OCI-LY7 (cell line): Measurements from ENCODE around the gene BCAR3. TPM values are rescaled to one million over a fixed set of nuclear protein-coding genes. Genes with fewer than 3 reads are reported as not detected.

Source experiments
- BruUV-seq: library from RNA; stranded (reverse); fragments of 400-500 nt; replicated peaks from 2 replicates; lab custom pipeline; 2021; lab: Mats Ljungman, UMichigan
- CTCF ChIA-PET: fragments of 300-600 bp; sonication (Branson Sonifier 250); formaldehyde crosslinking; loops from one replicate; lab custom pipeline; 2022; ENCODE audit warnings: antibody characterized with exemption; ENCODE audit not compliant: unreplicated experiment; lab: Charles Lee
- POLR2A ChIA-PET: fragments of 300-600 bp; sonication (Branson Sonifier 250); formaldehyde crosslinking; loops from one replicate; lab custom pipeline; 2022; ENCODE audit warnings: antibody characterized with exemption; lab: Charles Lee
- DNase-seq: peaks from one replicate; pipeline ENCODE4 v3.0.0-alpha.2; 2015; ENCODE audit warnings: low spot score
- H2AFZ ChIP-seq: fragments of 200-600 bp; sonication (generic), shearing (Covaris generic); 2 replicates; pipeline ENCODE4 v1.6.1; 2014; ENCODE audit warnings: mild to moderate bottlenecking, antibody characterized with exemption, low read length, moderate library complexity
- H3K27ac ChIP-seq: fragments of 200-600 bp; sonication (generic); 2 replicates; pipeline ENCODE4 v1.5.1; 2014; ENCODE audit warnings: mixed run types, low read depth, mild to moderate bottlenecking, moderate library complexity, low read length, inconsistent platforms; ENCODE audit not compliant: poor library complexity, severe bottlenecking
- H3K36me3 ChIP-seq: fragments of 200-600 bp; sonication (generic); 2 replicates; pipeline ENCODE4 v1.6.1; 2014; ENCODE audit warnings: mild to moderate bottlenecking, antibody characterized with exemption, low read length, moderate library complexity, mixed read lengths; ENCODE audit not compliant: insufficient read depth
- H3K4me1 ChIP-seq: fragments of 200-600 bp; sonication (generic); 2 replicates; pipeline ENCODE4 v1.5.1; 2014; ENCODE audit warnings: mild to moderate bottlenecking, low read length; ENCODE audit not compliant: insufficient read depth, poor library complexity, severe bottlenecking
- H3K4me2 ChIP-seq: fragments of 200-600 bp; sonication (generic); 2 replicates; pipeline ENCODE4 v1.6.1; 2014; ENCODE audit warnings: mild to moderate bottlenecking, low read length
- H3K4me3 ChIP-seq: fragments of 200-600 bp; sonication (generic); 2 replicates; pipeline ENCODE4 v1.5.1; 2014; ENCODE audit warnings: mild to moderate bottlenecking, low read depth, low read length; ENCODE audit not compliant: poor library complexity, severe bottlenecking
- H3K79me2 ChIP-seq: fragments of 200-600 bp; sonication (generic); 2 replicates; pipeline ENCODE4 v1.6.1; 2016; ENCODE audit warnings: low read depth, mild to moderate bottlenecking, low read length, moderate library complexity, mixed read lengths; ENCODE audit not compliant: insufficient read depth
- H3K9me2 ChIP-seq: fragments of 200-600 bp; sonication (generic); 2 replicates; pipeline ENCODE4 v1.6.1; 2016; ENCODE audit warnings: mild to moderate bottlenecking, low read length, mixed read lengths; ENCODE audit not compliant: insufficient read depth
- H3K9me3 ChIP-seq: fragments of 200-600 bp; sonication (generic); 2 replicates; pipeline ENCODE4 v1.6.1; 2014; ENCODE audit warnings: mild to moderate bottlenecking, mixed run types, low read length, mixed read lengths
- H4K20me1 ChIP-seq: fragments of 200-600 bp; sonication (generic); 2 replicates; pipeline ENCODE4 v1.6.1; 2014; ENCODE audit warnings: mild to moderate bottlenecking, antibody characterized with exemption, low read length, moderate library complexity, mixed read lengths; ENCODE audit not compliant: insufficient read depth
- CTCF ChIP-seq: fragments of 200-600 bp; sonication (generic); conservative IDR thresholded peaks from 2 replicates; pipeline ENCODE4 v1.5.1; 2014; ENCODE audit warnings: mild to moderate bottlenecking, antibody characterized with exemption, low read length, moderate library complexity, mixed read lengths
- EZH2phosphoT487 ChIP-seq: fragments of 200-600 bp; sonication (generic); IDR thresholded peaks from 2 replicates; pipeline ENCODE4 v1.6.1; 2018; ENCODE audit warnings: low read depth, borderline replicate concordance, mild to moderate bottlenecking, mixed run types, antibody characterized with exemption, low read length, moderate library complexity, mixed read lengths
- intact Hi-C: fragments of 100-400 bp; cut with micrococcal nuclease; formaldehyde crosslinking; loops from one replicate; pipeline ENCODE4 v1.10.0; 2022; ENCODE audit not compliant: unreplicated experiment
- total RNA-seq, 2 experiments: library from RNA; depleted of rRNA in 1 of 2; stranded (reverse); fragments of >200 nt in 1 of 2; shearing (Covaris generic) in 1 of 2; gene quantifications; 2 replicates each; pipeline ENCODE4 v1.2.3, GENCODE V29; 2014 to 2022

BCAR3 gene
- total RNA-seq, 2 experiments from 2014 or later: 16.3 to 24.2 TPM

GRCh38 chr1:93708734-93709481 lies 27.3 kb upstream of the BCAR3 start:
- peak overlapping the region; percentile 68; the same call in 1 of the 2 replicates for H2AFZ ChIP-seq
- H3K36me3 ChIP-seq: no peaks in the 10 kb centered on the region
- H3K27ac ChIP-seq: peak overlapping the region; percentile 98
- H3K9me3 ChIP-seq: no peaks in the 10 kb centered on the region
- ChIA-PET CTCF (interaction anchor here (0.7 to 2.1 kb wide), 5 partner anchors 21 to 1555 kb away, joined by 3 to 8 read pairs (median 3); no protein-coding TSS in a partner anchor), POLR2A (interaction anchor here (0.7 to 25.4 kb wide), 7 partner anchors 8 to 42 kb away, joined by 3 to 497 read pairs (median 12); partner anchors contain the start of gene BCAR3)
- intact Hi-C loops: loop anchor here (1.0 to 5.0 kb wide), 2 partner anchors 23 to 138 kb away; no protein-coding TSS in a partner anchor
- BruUV-seq: TSS peak; percentile 84
- peaks cover 95% of the 10 kb centered on the region for H3K4me1 ChIP-seq
- H3K79me2 ChIP-seq: no peaks in the 10 kb centered on the region
- peak; percentile 62 for DNase-seq
- no peaks in the 10 kb centered on the region for H4K20me1 ChIP-seq
- H3K4me2 ChIP-seq: peak overlapping the region; percentile 77
- no peak for TF ChIP-seq EZH2phosphoT487
- TF ChIP-seq CTCF: no peak
- H3K4me3 ChIP-seq: peak overlapping the region; percentile 51
- H3K9me2 ChIP-seq: no peaks in the 10 kb centered on the region

DNA sequence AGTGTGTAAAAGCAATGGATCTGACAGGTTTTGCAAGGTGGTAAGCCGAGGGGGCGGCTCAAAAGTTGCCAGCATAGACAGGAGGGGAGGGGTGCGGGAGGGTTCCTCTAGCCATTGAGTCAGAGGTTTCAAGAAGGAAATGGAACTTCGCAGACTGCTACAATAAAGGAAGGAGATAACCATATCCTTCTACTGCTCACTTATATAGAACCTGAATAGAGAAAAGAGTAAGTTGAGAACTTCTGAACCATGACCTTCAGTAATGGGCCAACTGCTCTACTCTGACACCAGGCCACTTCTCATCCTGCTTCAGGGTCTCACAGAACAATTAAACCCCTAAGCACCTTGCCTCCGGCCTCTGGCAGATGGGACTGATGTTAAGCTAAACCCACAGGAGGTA lies 26.3 kb upstream of the BCAR3 start:
- Histone ChIP-seq H3K36me3 (no peaks in the 10 kb centered on the region), H3K4me2 (peak overlapping the region; percentile 77), H4K20me1 (no peaks in the 10 kb centered on the region), H3K9me3 (no peaks in the 10 kb centered on the region), H3K4me3 (peak overlapping the region; percentile 51), H3K79me2 (no peaks in the 10 kb centered on the region), H3K9me2 (no peaks in the 10 kb centered on the region), H3K27ac (peak overlapping the region; percentile 98), H3K4me1 (peaks cover 95% of the 10 kb centered on the region), H2AFZ (peak overlapping the region; percentile 51; the same call in 1 of the 2 replicates)
- BruUV-seq: no TSS peak
- CTCF ChIA-PET: interaction anchor here (1.0 to 2.1 kb wide), 3 partner anchors 20 to 42 kb away, joined by 3 to 8 read pairs (median 3); no protein-coding TSS in a partner anchor
- no peak for TF ChIP-seq EZH2phosphoT487
- no peak for TF ChIP-seq CTCF
- intact Hi-C loops: loop anchor here (1.0 to 5.0 kb wide), 2 partner anchors 24 to 139 kb away; no protein-coding TSS in a partner anchor
- POLR2A ChIA-PET: interaction anchor here (0.7 to 25.4 kb wide), 8 partner anchors 9 to 43 kb away, joined by 3 to 497 read pairs (median 10); partner anchors contain the start of gene BCAR3
- peak; percentile 91 for DNase-seq
